CD1c-positive myeloid dendritic cell (primary cell): ENCODE results near the gene PCSK6.
"Not testable (repeated sequence)": the region's sequence is repeated elsewhere in the genome, so short reads cannot be mapped to it uniquely, and the experiment has no call there.

Experiments
- DNase-seq: peaks from one replicate; pipeline ENCODE4 v3.0.0-alpha.2; 2016; ENCODE audit errors: extremely low spot score

PCSK6 gene

DNA sequence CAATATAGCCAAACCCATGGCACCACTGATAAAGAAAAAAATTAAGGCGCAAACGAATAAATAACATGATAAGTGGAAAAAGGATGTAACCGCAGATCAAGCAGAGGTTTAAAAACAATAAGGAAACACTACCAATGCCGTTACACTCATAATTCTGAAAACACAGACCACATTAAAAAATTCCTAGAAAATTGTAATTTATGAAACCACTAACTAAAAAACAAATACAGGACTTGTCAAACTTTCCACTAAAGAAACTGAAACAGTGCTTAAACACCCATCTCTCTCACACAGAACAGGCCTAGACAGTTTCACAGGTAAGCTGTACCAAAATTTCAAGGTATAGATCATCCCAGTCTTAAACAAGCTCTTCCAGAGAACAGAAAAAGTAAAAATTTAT, 28.4 kb downstream of the PCSK6 start:
- no peak for DNase-seq

- DNase-seq, result no peak
These were observed 29.8 kb downstream of the PCSK6 start for GRCh38 chr15:101459579-101460300.

DNA sequence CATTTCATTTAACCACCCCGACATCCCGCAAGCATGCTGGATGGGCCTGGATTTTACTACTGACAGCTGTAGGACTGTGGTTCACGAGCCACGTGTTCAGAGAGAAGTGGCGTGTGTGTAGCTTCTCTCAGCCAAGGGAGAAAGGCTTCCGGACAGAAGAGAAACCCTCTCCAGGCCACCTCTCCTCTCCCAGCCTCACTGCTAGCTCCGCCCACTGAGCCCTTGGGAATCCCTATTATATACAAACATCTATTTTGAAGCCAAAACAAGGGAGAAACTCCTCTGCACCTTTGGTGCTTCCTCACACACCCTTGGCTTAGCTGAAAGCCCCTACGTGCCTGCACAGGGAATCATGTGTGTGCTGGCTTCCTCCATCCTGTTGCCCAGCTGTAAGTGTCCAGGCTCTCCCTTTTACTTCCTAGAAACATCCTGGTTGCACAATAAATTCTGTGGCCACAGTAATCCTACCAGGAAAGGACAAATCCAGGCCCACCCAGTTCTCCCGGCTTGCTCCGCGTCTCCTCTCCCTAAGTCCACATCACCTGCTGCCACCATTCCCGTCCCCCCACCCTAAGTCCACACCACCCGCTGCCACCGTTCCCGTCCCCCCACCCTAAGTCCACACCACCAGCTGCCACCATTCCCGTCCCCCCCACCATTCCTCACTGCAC, 30.5 kb downstream of the PCSK6 start:
- no peak for DNase-seq

GRCh38 chr15:101458158-101458900, 31.2 kb downstream of the PCSK6 start:
- DNase-seq, result no peak

DNA sequence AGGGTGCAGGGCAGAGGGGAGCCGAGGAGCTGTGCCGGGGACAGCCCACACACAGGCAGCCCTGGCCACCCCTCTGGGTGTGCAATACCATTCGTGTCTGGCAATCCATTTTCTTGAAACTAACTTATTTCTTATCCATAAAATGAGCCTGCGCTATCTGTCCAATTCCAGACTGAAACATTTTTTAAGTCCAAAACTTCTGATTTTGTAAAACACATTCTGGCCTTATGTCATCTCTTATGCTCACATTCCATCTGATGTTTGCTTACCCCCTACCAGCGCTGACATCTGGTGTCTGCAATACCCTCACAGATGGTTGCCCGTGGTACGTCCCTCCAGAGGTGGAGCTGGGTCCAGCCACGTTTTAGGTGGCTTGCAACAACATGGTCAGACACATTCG, 31.8 kb downstream of the PCSK6 start:
- no peak for DNase-seq

DNA sequence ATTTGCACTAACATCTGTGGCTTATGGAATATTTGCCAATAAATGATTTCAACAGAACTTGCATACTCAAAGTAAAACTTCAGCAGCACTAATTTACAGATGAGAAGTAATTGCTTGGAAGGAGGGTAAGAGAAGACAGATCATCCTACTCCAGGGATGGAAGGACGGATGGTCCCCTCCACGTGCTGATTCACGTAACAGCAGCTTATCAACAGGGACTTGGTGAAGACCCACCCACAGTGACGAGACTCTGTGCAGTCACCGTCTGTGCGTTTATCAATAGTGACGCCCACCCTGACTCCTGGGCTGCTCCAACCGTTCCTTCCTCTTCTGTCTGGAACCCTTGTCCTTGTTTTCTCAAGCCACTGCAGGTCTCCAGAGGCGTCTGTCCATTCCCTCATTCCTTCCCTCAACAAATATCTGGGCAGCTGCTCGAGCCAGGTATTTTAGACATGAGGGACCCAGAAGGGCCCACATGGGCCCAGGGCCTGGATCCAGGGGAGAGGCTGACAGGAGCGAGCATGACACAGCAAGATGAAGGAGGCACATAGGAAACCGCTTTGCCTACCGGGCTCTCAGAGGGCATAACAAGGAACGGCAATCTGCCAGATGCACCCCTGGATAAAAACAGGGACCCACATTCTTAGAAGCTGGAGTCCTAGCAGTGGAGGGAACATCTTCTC, 33.3 kb downstream of the PCSK6 start:
- DNase-seq, result peak; percentile 11

- DNase-seq, result peak; percentile 71
These were observed 34.0 kb downstream of the PCSK6 start for GRCh38 chr15:101455291-101456025.

- not testable (repeated sequence) for DNase-seq
These were observed 34.7 kb downstream of the PCSK6 start for GRCh38 chr15:101454781-101455180.

DNA sequence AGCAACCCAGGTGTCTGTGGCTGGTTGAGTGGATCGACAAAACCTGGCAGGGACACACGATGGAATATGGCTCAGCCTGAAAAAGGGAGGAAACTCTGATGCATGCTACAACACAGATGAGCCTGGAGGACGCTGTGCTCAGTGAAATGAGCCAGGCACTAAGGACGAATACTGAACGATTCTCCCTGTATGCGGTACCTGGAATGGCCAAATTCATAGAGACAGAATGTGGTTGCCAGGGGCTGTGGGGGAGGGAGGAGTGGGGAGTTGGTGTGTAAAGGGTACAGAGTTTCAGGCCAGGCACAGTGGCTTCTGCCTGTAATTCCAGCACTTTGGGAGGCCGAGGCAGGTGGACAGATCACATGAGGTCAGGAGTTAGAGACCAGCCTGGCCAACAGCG, 35.1 kb downstream of the PCSK6 start:
- no peak for DNase-seq

GRCh38 chr15:101453123-101454120, 36.1 kb downstream of the PCSK6 start:
- no peak for DNase-seq

DNA sequence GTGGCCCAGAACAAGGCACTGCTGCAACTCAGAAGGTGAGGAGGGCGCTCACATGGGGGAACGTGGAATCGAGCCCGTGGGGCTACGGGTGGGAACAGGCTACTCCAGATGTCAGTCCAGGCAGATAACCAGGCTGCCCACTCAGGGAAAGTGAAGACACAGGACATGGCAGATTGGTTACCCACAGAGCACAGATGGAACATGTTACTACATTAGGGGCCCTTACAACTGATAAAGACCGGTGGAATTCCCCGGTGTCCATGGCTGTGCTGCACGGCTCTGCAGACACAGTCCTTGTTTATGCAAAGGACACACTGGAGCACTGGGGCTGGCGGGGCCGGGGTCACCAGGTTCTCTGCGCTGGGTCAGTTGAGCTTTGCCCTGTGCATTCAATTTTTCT, 36.9 kb downstream of the PCSK6 start:
- DNase-seq, result no peak

GRCh38 chr15:101451846-101452245, 37.7 kb downstream of the PCSK6 start:
- DNase-seq, result peak; percentile 17

DNA sequence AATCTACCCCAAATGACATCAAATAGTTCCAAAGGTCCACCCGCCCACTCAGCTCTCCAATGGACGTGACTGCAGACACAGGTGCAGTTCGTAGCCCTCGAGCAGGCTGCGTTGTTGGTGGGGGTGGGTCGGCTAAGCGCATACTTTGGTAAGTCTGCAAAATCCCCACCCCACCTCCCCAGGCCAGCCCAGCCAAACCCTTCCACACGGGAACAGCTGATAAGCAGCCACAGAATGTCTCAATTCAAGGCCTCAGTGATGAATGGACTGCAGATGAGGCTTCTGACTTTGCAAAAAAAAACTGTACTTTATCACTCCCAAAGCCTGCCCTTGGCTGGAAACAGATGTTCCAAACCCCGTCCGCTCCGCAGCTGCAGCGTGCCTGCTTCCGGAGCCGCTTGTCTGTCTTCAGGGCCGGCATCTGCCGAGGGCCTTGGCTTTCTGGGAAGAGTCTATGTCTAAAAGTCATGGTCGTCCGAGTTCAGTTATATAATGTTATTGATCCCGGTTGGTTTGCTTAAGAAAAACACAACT, 38.2 kb downstream of the PCSK6 start:
- DNase-seq, result no peak

DNA sequence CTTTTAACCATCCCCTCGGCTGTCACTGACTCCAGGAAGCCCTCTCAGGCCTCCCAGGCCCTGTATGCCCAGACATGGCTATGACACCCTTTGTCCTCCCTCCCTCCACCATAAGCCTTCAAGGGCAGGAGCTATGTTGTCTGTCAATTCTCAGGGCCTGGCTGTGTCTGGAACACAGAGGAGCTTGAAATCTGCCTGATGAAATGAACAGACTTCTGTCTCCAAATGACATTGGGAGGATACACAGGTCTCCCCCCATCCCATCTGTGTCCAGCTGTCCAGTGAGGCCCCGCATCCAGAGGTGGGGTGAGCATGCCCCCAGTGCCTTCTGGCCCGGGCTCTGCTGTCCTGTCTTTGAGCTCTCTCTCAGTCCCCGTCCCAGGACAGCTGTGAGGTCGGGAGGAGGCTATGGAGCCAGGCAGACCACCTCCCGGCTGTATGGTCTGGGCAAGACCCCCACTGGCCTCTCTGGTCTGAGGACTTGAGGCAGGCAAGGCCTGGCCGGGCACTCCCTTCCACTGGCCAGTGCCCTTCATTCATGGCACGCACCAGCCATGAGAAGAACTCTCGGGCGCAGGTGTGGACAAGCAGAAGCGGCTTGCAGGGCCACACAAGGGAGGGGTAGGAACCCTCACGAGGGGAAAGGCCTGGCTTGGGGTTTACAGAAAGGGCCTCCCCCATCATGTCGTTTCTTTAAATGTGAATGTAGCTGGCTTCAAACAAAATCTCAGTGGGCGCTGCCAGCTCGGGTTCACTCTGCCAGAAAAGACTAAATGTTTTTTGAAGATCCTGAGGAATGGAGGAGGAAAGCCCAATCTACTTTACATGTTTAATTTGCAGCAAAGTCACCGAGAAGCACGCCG, 38.9 kb downstream of the PCSK6 start:
- DNase-seq, result no peak

GRCh38 chr15:101449471-101450402, 39.8 kb downstream of the PCSK6 start:
- no peak for DNase-seq

- DNase-seq, result no peak
These were observed 41.2 kb downstream of the PCSK6 start for GRCh38 chr15:101448336-101448735.

DNA sequence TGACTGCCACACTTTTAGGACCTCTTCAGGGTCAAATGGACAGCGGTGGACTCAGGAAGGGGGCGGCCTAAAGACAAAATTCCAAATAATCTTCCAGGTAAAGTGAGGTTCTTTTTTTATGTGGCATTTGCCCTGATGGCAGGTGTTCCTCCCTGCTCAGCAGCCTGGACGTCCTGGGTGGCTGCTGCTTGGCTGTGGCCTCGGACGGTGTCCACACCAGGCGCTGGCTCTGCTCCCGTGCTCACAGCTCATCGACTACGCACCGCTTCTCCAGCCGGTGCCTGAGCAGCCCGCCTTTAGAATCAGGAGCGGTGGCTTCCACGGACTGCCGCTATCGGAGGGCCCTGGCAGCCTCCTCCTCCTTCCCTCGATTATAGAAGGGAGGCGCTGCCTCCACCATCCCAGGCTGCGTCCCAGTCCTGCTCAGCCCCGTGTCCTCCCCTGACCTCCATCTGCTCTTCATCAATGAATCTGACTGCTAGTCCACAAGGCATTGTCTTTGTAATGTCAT, 41.9 kb downstream of the PCSK6 start:
- no peak for DNase-seq

DNA sequence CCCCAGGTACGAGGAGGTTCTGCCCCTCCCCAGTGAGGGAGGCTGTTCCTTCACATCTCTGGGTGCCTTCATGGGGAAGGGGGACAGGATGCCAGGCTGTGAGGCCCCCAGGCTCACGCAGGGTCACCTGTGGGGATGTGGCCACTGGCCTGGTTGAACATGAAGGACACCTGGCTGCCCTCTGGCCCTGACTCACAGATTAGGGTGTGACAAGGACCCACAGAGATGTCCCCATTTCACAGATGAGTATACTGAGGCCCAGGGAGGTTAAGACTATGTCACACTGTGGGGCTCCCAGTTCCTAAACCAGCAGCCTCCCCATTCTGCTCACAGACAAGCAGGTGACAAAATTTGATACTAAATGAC, 42.4 kb downstream of the PCSK6 start:
- DNase-seq, result no peak
